Type B pancreatic cell (in vitro differentiated cells): Measurements from ENCODE around the gene MLST8. TPM values are rescaled to one million over a fixed set of nuclear protein-coding genes. Genes with fewer than 3 reads are reported as not detected.
"Not testable (repeated sequence)": the region's sequence is repeated elsewhere in the genome, so short reads cannot be mapped to it uniquely, and the experiment has no call there.

ENCODE experiments used
- DNase-seq: peaks from one replicate; pipeline ENCODE4 v3.0.0; 2021; ENCODE audit warnings: mixed read lengths; ENCODE audit not compliant: unreplicated experiment; ENCODE audit errors: extremely low spot score
- H3K27ac Mint-ChIP-seq: 2 replicates; pipeline ENCODE4 v1.8.0; 2021; ENCODE audit warnings: mild to moderate bottlenecking, mixed read lengths
- H3K27me3 Mint-ChIP-seq: 2 replicates; pipeline ENCODE4 v1.8.0; 2021; ENCODE audit warnings: mixed read lengths
- H3K36me3 Mint-ChIP-seq: 2 replicates; pipeline ENCODE4 v1.8.0; 2021; ENCODE audit warnings: mixed read lengths
- H3K4me1 Mint-ChIP-seq: one replicate; pipeline ENCODE4 v1.8.0; 2021; ENCODE audit warnings: mixed read lengths; ENCODE audit not compliant: unreplicated experiment
- H3K4me3 Mint-ChIP-seq: 2 replicates; pipeline ENCODE4 v1.8.0; 2021; ENCODE audit warnings: mild to moderate bottlenecking, mixed read lengths
- H3K9me3 Mint-ChIP-seq: 2 replicates; pipeline ENCODE4 v1.8.0; 2021; ENCODE audit warnings: mixed read lengths
- total RNA-seq: library from RNA; stranded (reverse); gene quantifications from 2 replicates; pipeline ENCODE4 v1.2.1, GENCODE V29; 2021; ENCODE audit warnings: low replicate concordance
- TF ChIP-seq, protein P1 (sequence below): fragments of 200-600 bp; sonication (generic); conservative IDR thresholded peaks from 2 replicates; pipeline ENCODE4 v1.5.0; 2021; ENCODE audit warnings: antibody characterized with exemption, mild to moderate bottlenecking

MLST8 gene
- total RNA-seq, 1 donor from 2014 or later: 56.8 TPM

GRCh38 chr16:2200313-2200712 lies 4.9 kb upstream of the MLST8 start:
- Mint-ChIP-seq H3K27ac (no peak overlapping the region), H3K36me3 (no peaks in the 10 kb centered on the region), H3K9me3 (no peaks in the 10 kb centered on the region), H3K27me3 (peaks cover 30% of the 10 kb centered on the region), H3K4me3 (no peak overlapping the region), H3K4me1 (peaks cover 5% of the 10 kb centered on the region)
- TF ChIP-seq, protein P1, sequence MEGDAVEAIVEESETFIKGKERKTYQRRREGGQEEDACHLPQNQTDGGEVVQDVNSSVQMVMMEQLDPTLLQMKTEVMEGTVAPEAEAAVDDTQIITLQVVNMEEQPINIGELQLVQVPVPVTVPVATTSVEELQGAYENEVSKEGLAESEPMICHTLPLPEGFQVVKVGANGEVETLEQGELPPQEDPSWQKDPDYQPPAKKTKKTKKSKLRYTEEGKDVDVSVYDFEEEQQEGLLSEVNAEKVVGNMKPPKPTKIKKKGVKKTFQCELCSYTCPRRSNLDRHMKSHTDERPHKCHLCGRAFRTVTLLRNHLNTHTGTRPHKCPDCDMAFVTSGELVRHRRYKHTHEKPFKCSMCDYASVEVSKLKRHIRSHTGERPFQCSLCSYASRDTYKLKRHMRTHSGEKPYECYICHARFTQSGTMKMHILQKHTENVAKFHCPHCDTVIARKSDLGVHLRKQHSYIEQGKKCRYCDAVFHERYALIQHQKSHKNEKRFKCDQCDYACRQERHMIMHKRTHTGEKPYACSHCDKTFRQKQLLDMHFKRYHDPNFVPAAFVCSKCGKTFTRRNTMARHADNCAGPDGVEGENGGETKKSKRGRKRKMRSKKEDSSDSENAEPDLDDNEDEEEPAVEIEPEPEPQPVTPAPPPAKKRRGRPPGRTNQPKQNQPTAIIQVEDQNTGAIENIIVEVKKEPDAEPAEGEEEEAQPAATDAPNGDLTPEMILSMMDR: no peak
- no peak for DNase-seq

DNA sequence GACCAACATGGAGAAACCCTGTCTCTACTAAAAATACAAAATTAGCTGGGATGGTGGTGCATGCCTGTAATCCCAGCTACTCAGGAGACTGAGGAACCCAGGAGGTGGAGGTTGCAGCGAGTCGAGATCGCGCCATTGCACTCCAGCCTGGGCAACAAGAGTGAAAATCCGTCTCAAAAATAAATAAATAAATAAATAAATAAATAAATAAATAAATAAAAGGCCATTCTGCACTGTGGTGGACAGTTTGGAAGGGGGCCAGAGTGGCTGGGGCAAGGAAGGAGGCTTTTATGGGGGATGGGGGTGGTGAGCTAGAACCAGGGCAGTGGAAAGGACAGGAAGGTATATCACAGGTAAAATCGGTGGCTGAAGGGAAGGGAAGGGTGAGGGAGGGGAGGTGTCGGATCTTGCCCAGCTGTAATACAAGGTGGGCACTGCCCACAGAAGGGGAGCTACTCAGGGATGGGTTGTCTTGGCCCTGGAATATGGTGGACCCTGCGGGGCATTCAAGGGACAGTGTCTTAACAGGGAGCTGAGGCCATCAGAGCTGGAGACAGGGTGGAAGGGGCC lies 2.0 kb upstream of the MLST8 start:
- Mint-ChIP-seq H3K4me3 (peak overlapping the region; percentile 73), H3K4me1 (peaks cover 14% of the 10 kb centered on the region), H3K27ac (peak overlapping the region; percentile 76), H3K27me3 (peaks cover 24% of the 10 kb centered on the region)
- not testable (repeated sequence) for H3K36me3 Mint-ChIP-seq, DNase-seq, H3K9me3 Mint-ChIP-seq

DNA sequence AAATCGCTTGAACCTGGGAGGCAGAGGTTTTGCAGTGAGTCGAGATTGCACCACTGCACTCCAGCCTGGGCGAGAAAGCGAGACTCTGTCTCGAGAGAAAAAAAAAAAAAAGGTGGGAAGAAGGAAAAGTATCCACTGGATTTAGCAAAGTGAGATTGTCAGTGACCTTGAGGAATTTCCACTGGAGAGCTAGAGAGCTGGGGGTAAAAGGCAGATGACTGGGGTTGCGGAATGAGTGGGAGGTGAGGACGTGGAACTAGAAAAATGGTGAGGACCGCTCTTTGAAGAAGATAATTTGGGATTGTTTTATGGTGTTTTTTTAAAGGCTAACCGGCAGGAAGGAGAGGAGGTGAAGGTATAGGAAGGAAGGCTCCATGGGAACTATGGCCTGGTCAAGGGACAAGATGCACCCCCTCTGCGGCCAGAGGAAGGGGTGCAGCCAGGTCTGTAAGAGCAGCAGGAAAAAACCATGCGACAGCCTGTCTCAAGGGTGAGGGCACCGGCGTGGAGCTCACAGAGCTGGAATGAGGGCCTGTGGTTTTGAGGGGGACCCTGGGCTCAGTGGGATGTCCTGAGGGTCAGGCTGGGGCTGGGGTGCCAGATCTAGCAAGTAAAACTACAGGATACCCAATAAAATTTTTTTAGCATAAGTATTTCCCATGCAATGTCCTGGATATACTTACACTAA lies 694 bp upstream of the MLST8 start:
- Mint-ChIP-seq H3K4me1 (peaks cover 14% of the 10 kb centered on the region), H3K9me3 (no peaks in the 10 kb centered on the region), H3K36me3 (peaks cover 4% of the 10 kb centered on the region), H3K4me3 (peak overlapping the region; percentile 83), H3K27me3 (peaks cover 17% of the 10 kb centered on the region), H3K27ac (peak overlapping the region; percentile 46)
- TF ChIP-seq, protein P1: no peak
- DNase-seq: no peak

DNA sequence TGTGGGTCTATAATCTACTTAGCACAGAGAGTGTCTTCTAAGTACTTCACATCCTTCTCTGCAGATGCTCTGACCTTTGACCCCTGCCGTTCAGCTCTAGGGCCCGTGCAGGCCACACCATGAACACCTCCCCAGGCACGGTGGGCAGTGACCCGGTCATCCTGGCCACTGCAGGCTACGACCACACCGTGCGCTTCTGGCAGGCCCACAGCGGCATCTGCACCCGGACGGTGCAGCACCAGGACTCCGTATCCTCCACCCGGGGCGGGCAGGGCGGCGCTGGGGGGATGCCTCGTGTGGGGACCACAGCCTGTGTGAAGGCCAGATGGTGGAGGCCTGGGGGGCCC lies 686 bp downstream of the MLST8 start:
- Mint-ChIP-seq H3K4me3 (peak overlapping the region; percentile 85), H3K27me3 (peaks cover 7% of the 10 kb centered on the region), H3K9me3 (no peaks in the 10 kb centered on the region), H3K4me1 (peaks cover 14% of the 10 kb centered on the region), H3K27ac (peak overlapping the region; percentile 76), H3K36me3 (peaks cover 4% of the 10 kb centered on the region)
- TF ChIP-seq, protein P1: peak; percentile 6
- no peak for DNase-seq

- peaks cover 14% of the 10 kb centered on the region for H3K4me1 Mint-ChIP-seq
- no peak for DNase-seq
- no peaks in the 10 kb centered on the region for H3K9me3 Mint-ChIP-seq
- peaks cover 4% of the 10 kb centered on the region for H3K36me3 Mint-ChIP-seq
- TF ChIP-seq, protein P1: no peak
- H3K27ac Mint-ChIP-seq: peak overlapping the region; percentile 76
- peak overlapping the region; percentile 85 for H3K4me3 Mint-ChIP-seq
- peaks cover 7% of the 10 kb centered on the region for H3K27me3 Mint-ChIP-seq
Measured at GRCh38 chr16:2206420-2206779, 1.1 kb downstream of the MLST8 start.

DNA sequence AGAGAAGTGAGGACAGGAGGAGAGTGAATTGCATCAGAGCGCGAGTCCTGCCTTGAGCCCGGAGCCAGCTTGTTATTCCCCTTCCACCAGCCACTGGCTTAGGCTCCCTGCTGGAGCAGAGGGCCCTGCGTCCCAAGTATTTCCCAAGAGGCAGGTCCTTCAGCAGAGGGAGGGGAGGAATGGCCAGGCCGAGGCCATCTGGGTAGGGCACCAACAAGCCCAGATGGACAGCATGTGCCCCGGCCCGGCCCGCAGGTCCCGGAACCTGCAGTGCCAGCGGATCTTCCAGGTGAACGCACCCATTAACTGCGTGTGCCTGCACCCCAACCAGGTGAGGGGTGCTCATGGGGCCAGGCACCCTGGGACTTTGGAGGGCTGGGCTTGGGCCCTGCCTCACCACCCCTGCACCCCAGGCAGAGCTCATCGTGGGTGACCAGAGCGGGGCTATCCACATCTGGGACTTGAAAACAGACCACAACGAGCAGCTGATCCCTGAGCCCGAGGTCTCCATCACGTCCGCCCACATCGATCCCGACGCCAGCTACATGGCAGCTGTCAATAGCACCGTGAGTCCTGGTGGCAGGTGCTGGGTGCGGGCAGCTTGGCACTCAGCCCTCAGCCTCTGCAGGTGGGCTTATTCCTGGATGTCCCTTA lies 1.7 kb downstream of the MLST8 start:
- H3K4me3 Mint-ChIP-seq: peak overlapping the region; percentile 85
- H3K36me3 Mint-ChIP-seq: peaks cover 4% of the 10 kb centered on the region
- H3K27ac Mint-ChIP-seq: peak overlapping the region; percentile 78
- peaks cover 6% of the 10 kb centered on the region for H3K27me3 Mint-ChIP-seq
- H3K9me3 Mint-ChIP-seq: no peaks in the 10 kb centered on the region
- no peak for DNase-seq
- TF ChIP-seq, protein P1: no peak
- H3K4me1 Mint-ChIP-seq: peaks cover 17% of the 10 kb centered on the region
